Measurements from ENCODE around the gene FYB1. TPM values are rescaled to one million over a fixed set of nuclear protein-coding genes. Genes with fewer than 3 reads are reported as not detected.

Gene FYB1
- total RNA-seq, 1 donor from 2014 or later = 237 TPM

GRCh38 chr5:39072925-39073766 lies 146.2 kb downstream of the FYB1 start:
- intact Hi-C loops (cut with micrococcal nuclease) = loop anchor here (1.0 to 10.0 kb wide), 12 partner anchors 11 to 1698 kb away; partner anchors contain the start of genes LIFR, NUP155, PTGER4 and WDR70

DNA sequence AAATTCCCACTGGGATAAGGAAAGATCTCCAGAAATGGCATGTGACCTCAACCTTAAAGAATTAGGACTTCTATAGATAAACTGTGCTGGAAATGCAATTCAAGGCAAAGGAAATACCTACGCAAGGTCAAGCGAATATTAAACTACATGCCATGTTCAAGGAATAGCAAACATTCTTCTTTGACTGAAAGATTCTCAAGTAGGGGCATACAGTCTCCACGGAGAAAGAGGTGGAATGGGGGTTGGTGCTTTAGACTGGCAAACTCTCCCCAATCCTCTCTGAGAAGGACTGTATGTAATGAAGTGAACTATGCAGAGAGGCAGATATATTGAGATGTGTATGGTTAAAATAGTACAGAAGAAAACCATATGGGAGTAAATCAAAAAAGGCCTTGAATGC lies 151.3 kb downstream of the FYB1 start:
- intact Hi-C loops (cut with micrococcal nuclease) = no loop called here

GRCh38 chr5:39064450-39064849 lies 154.9 kb downstream of the FYB1 start:
- intact Hi-C loops (cut with micrococcal nuclease) = no loop called here

DNA sequence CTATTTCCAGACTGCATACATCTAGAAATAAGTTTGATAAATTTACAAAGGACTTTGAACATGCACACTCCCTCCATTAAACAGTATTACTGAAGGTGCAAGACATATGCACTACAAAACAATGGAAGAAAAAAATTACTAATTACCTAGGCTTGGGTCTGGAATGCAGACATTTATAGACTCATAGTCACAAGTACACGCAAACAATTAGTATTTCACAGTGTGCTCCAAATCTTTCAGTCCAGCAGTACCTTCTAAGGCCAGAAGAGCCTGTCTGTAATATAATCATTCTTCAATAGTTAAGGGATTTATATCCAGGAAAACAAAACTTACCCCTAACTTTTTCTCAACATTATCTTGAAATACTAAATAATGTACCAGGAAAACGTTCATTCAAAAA lies 156.3 kb downstream of the FYB1 start:
- intact Hi-C loops (cut with micrococcal nuclease) = no loop called here

GRCh38 chr5:39062530-39062929 lies 156.8 kb downstream of the FYB1 start:
- intact Hi-C loops (cut with micrococcal nuclease) = loop anchor here (1.0 kb wide), 1 partner anchor 11 kb away; no protein-coding TSS in a partner anchor

- intact Hi-C loops (cut with micrococcal nuclease) = loop anchor here (1.0 kb wide), 1 partner anchor 11 kb away; no protein-coding TSS in a partner anchor
Measured at GRCh38 chr5:39062104-39062503, 157.3 kb downstream of the FYB1 start.

GRCh38 chr5:39059064-39059463 lies 160.3 kb downstream of the FYB1 start:
- intact Hi-C loops (cut with micrococcal nuclease) = no loop called here

DNA sequence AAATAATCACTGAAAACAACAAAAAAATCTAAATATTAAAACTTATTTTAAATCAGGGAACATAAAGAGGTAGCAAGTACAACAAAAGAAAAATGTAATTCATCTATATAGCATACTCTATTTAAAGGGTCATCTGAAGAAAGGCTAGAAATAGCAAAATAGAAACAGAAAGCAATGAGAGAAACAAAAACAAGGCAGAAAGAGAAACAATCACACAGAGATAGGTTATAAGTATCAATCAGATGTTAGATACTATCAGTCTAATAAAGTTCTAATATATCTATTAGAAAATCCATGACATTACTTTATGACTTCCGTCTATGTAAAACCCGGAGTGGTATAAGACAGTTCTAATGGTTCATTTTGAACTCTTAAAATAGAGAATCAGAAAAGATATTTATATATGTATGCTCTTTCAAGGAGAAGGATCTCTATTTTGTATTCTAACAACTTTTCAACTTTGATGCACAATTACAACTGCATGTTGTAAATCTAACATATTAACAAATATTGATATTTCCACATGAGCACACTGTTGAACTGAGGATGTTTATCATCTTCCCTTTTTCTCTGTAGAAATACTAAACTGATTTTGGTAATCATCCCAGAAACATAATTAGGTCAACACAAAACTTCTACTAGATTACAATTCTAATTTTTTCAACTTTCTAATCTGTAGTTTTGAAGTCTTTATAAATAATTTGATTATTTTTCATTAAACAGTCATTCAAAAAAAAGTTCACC lies 161.0 kb downstream of the FYB1 start:
- intact Hi-C loops (cut with micrococcal nuclease) = loop anchor here (1.0 kb wide), 1 partner anchor 15 kb away; no protein-coding TSS in a partner anchor

DNA sequence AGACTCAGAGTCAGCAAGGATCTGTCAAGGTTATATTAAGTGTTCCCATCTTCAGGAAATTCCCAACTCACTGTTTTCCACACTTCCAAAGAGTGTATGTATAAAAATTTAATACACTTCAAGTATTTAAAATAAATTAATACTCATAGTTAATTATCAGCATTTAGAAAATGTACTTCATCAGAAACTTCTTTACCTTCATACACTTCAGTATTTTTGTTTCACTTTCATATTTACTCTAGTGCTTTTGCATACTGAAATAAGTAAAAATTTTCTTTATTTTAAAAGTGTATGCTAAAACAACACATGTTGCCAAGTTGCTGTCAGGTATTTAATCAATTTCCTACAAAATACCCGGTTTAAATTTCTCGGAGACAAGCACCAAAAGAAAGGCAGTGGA lies 161.6 kb downstream of the FYB1 start:
- intact Hi-C loops (cut with micrococcal nuclease) = loop anchor here (1.0 kb wide), 1 partner anchor 16 kb away; no protein-coding TSS in a partner anchor

DNA sequence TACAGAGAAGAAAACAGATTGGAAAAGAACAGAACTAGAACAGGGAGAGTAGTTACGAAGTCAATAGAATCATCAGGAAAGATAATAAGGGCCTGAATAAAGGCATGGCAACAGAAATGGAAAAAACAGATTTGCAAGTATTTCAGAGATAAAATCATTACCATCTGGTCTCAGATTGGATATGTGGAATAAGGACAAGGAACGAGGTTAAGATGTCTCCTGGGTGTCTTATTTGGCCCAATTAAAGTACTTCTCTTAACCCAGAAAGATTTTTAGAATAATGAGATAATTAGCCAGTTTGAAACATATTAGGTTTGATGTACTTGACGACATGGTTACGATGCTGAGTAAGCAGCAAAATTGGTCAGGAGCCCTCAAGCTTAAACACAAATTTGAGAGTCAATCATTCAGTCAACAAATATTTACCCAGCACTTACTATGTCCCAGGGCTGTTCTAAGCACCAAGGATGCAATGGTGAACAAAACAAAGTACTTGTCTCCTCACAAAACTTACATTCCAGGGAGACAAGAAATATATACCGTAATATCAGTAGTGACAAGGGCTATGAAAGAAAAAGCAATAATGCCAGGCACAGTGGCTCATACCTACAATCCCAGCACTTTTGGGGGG lies 163.5 kb downstream of the FYB1 start:
- intact Hi-C loops (cut with micrococcal nuclease) = no loop called here

Other genes with a start within 250 kb of the FYB1 start
- 53.7 and 54.9 TPM in 2 replicates for gene RICTOR, start 145.2 kb downstream of the FYB1 start, total RNA-seq
- gene C9, start 144.9 kb upstream of the FYB1 start, total RNA-seq = not detected in 2 replicates
- gene DAB2, start 205.4 kb upstream of the FYB1 start, total RNA-seq = not detected in 2 replicates